HEK293 (cell line): ENCODE data around the gene PAX7.
A peak's percentile ranks its signal among the peaks of the same experiment; 100 is the strongest.

Experiments used
- CTCF ChIA-PET: fragments of 350-600 bp; formaldehyde crosslinking; extraction: SDS; loops from one replicate; lab custom pipeline; 2021; ENCODE audit warnings: antibody characterized with exemption; lab: Yijun Ruan, JAX
- POLR2A ChIA-PET: fragments of 300-600 bp; formaldehyde crosslinking; extraction: SDS; loops from one replicate; lab custom pipeline; 2020; ENCODE audit warnings: antibody characterized with exemption, inconsistent platforms; lab: Yijun Ruan, JAX
- H3K27ac ChIP-seq: fragments of 200-500 bp; sonication (Bioruptor generic); 2 replicates; pipeline ENCODE4 v1.5.1; 2014; ENCODE audit warnings: low read depth, low read length, control low read depth, inconsistent platforms; ENCODE audit errors: extremely low read depth
- H3K36me3 ChIP-seq, 2 experiments: fragments of 200-500 bp in 1 of 2; sonication (Bioruptor generic) in 1 of 2; 1 replicate in 1 of 2; 2 replicates in 1 of 2; pipeline ENCODE4 v1.5.1; 2014 to 2017; ENCODE audit warnings: inconsistent platforms in 2 of 2, low read length in 2 of 2; ENCODE audit not compliant: control insufficient read depth in 2 of 2, insufficient read depth in 1 of 2
- H3K4me1 ChIP-seq: fragments of 200-500 bp; sonication (Bioruptor generic); 2 replicates; pipeline ENCODE4 v1.5.1; 2014; ENCODE audit warnings: mild to moderate bottlenecking, low read length, inconsistent platforms; ENCODE audit not compliant: control insufficient read depth, insufficient read depth
- H3K4me3 ChIP-seq: 2 replicates; pipeline ENCODE4 v1.5.1; 2011; ENCODE audit warnings: low read depth, mild to moderate bottlenecking, control low read depth, low read length, moderate library complexity
- H3K9me3 ChIP-seq: fragments of 200-500 bp; sonication (Bioruptor generic); 2 replicates; pipeline ENCODE4 v1.5.1; 2014; ENCODE audit warnings: low read depth, low read length, inconsistent platforms; ENCODE audit not compliant: control insufficient read depth, insufficient read depth
- EGR2 ChIP-seq: fragments of 450-650 bp; formaldehyde crosslinking; IDR thresholded peaks from 2 replicates; pipeline ENCODE4 v1.5.1; 2016; ENCODE audit warnings: low read depth, missing biosample characterization, missing genetic modification characterization
- GLIS2 ChIP-seq: fragments of 450-650 bp; formaldehyde crosslinking; IDR thresholded peaks from 2 replicates; pipeline ENCODE4 v1.5.1; 2016; ENCODE audit warnings: missing biosample characterization, missing genetic modification characterization
- KLF1 ChIP-seq: fragments of 450-650 bp; formaldehyde crosslinking; IDR thresholded peaks from 2 replicates; pipeline ENCODE4 v1.5.1; 2016; ENCODE audit warnings: missing biosample characterization, missing genetic modification characterization
- KLF10 ChIP-seq: fragments of 450-650 bp; IDR thresholded peaks from 2 replicates; pipeline ENCODE4 v1.5.1; 2018; ENCODE audit warnings: missing biosample characterization, mild to moderate bottlenecking, missing genetic modification characterization
- RBAK ChIP-seq: fragments of 450-650 bp; formaldehyde crosslinking; IDR thresholded peaks from 2 replicates; pipeline ENCODE4 v1.5.1; 2016; ENCODE audit warnings: missing biosample characterization, missing genetic modification characterization
- REPIN1 ChIP-seq: fragments of 450-650 bp; formaldehyde crosslinking; IDR thresholded peaks from 2 replicates; pipeline ENCODE4 v1.5.1; 2017; ENCODE audit warnings: missing biosample characterization, missing genetic modification characterization, low read depth
- SETDB1 ChIP-seq: IDR thresholded peaks from one replicate; pipeline ENCODE4 v1.6.1; 2017; ENCODE audit warnings: mild to moderate bottlenecking, low read length, moderate library complexity, mixed read lengths; ENCODE audit not compliant: insufficient read length
- TCF7L2 ChIP-seq: IDR thresholded peaks from 2 replicates; pipeline ENCODE4 v1.6.1; 2011; ENCODE audit warnings: low read depth, mild to moderate bottlenecking, inconsistent platforms, low read length, moderate library complexity, borderline replicate concordance
- ZEB2 ChIP-seq: fragments of 450-650 bp; formaldehyde crosslinking; IDR thresholded peaks from 2 replicates; pipeline ENCODE4 v1.5.1; 2016; ENCODE audit warnings: missing biosample characterization, missing genetic modification characterization
- ZFHX2 ChIP-seq: fragments of 450-650 bp; formaldehyde crosslinking; conservative IDR thresholded peaks from 2 replicates; pipeline ENCODE4 v1.5.1; 2016; ENCODE audit warnings: missing biosample characterization, missing genetic modification characterization
- ZFP3 ChIP-seq: fragments of 450-650 bp; formaldehyde crosslinking; IDR thresholded peaks from 2 replicates; pipeline ENCODE4 v1.5.1; 2016; ENCODE audit warnings: low read depth, missing biosample characterization, missing genetic modification characterization
- ZNF274 ChIP-seq, 2 experiments: fragments of 200-500 bp in 1 of 2; fragments of 450-650 bp in 1 of 2; sonication (Bioruptor generic) in 1 of 2; formaldehyde crosslinking in 1 of 2; IDR thresholded peaks; 2 replicates each; pipeline versions ENCODE4 v1.5.1 to v1.6.1; 2014 to 2016; ENCODE audit warnings: borderline replicate concordance in 1 of 2, inconsistent platforms in 1 of 2, low read length in 1 of 2, missing biosample characterization in 1 of 2, missing genetic modification characterization in 1 of 2
- ZNF621 ChIP-seq: fragments of 450-650 bp; formaldehyde crosslinking; IDR thresholded peaks from 2 replicates; pipeline ENCODE4 v1.5.1; 2017; ENCODE audit warnings: missing biosample characterization, missing genetic modification characterization
- ZNF660 ChIP-seq: fragments of 450-650 bp; IDR thresholded peaks from 2 replicates; pipeline ENCODE4 v1.5.1; 2018; ENCODE audit warnings: missing biosample characterization, mild to moderate bottlenecking, missing genetic modification characterization
- ZNF664 ChIP-seq: fragments of 450-650 bp; formaldehyde crosslinking; IDR thresholded peaks from 2 replicates; pipeline ENCODE4 v1.5.1; 2016; ENCODE audit warnings: missing biosample characterization, missing genetic modification characterization
- ZXDB ChIP-seq: fragments of 450-650 bp; formaldehyde crosslinking; IDR thresholded peaks from 2 replicates; pipeline ENCODE4 v1.5.1; 2016; ENCODE audit warnings: missing biosample characterization, missing genetic modification characterization
- TF ChIP-seq, protein P1 (sequence below): fragments of 450-650 bp; formaldehyde crosslinking; IDR thresholded peaks from 2 replicates; pipeline ENCODE4 v1.5.1; 2016; ENCODE audit warnings: missing biosample characterization, missing genetic modification characterization
- TF ChIP-seq, protein P2 (sequence below): fragments of 450-650 bp; formaldehyde crosslinking; IDR thresholded peaks from 2 replicates; pipeline ENCODE4 v1.5.1; 2016; ENCODE audit warnings: missing biosample characterization, missing genetic modification characterization
- TF ChIP-seq, protein P3 (sequence below): fragments of 450-650 bp; IDR thresholded peaks from 2 replicates; pipeline ENCODE4 v1.5.1; 2018; ENCODE audit warnings: missing biosample characterization, missing genetic modification characterization

Gene PAX7

DNA sequence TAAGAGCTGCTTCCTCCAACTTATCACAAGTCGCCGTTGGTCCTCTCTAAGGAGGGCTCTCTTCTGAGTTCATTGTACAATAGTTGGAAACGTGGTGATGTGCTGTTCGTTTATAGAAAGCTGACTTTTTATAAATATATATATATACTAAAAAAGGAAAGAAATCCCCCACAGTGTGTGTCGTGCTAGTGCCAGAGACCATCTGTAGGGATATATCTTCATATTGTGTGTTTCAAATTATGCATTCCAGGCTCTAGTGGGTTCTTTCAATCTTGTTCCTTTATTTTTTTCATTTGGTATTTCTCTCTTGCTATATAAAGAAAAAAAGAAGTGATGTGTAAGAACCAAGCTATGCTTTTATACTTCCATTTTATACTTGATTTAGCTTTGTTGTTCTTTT lies 117.0 kb downstream of the PAX7 start (continued):
- TF ChIP-seq ZXDB (tag by site-specific recombination) (no peak), ZNF274 (IDR thresholded peaks at IDR 0.05; ENCODE audit: low read length) (no peak), ZNF274 (tag by site-specific recombination; IDR thresholded peaks at IDR 0.05; ENCODE audit: borderline replicate concordance) (no peak)

DNA sequence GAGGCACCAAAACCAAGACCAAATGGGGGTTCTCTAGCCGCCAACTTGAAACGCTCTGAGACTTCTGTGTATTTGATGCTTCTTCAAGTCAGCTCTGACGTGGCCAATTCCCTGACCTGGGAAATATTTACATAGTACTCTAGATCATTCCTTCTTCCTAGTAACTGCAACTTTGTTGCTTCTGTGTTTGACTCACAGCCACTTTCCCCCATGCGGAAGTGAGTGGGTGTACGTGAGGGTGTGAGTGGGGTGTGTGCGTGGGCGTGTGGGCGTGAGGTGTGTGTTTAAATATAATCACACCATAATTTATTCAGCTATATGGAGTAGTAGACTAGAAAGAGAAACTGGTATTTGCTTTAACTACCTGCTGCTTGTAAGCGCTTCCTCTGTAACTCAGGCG lies 117.8 kb downstream of the PAX7 start:
- TF ChIP-seq EGR2 (tag by site-specific recombination) (peak; percentile 95), ZNF660 (tag by site-specific recombination) (no peak), ZFHX2 (tag by site-specific recombination) (peak; percentile 92), KLF1 (tag by site-specific recombination) (peak; percentile 46; the same call in 1 of the 2 replicates), KLF10 (tag by site-specific recombination) (peak; percentile 38; the same call in 1 of the 2 replicates)
- Histone ChIP-seq H3K27ac (no peak overlapping the region), H3K9me3 (no peaks in the 10 kb centered on the region), H3K36me3 (no peaks in the 10 kb centered on the region), H3K4me3 (no peak overlapping the region), H3K4me1 (no peaks in the 10 kb centered on the region)
- CTCF ChIA-PET = interaction anchor here (0.7 to 1.1 kb wide), 3 partner anchors 11 to 151 kb away, joined by 3 to 4 read pairs (median 3); no protein-coding TSS in a partner anchor
- POLR2A ChIA-PET = no interaction called here

DNA sequence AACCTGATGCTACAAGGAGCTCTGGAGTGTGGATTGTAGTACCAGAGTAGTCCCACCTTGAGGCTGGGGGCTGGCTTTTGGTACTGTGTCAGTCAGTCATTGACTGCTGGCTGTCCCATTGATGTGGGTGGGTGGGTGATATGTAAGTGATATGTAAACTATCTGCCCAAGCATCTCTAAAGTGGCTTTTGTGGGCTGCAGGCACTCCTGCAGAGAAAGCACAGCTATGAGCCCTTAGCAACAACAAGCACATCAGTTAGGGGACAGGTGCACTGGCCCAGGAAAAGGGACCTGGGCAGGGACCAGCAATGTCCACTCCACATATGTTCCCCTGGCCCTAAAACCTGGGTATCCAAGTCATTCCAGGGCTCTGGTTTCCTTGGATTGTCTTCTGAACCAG lies 118.9 kb downstream of the PAX7 start:
- CTCF ChIA-PET = interaction anchor here (0.6 to 1.1 kb wide), 3 partner anchors 152 to 568 kb away, joined by 3 to 4 read pairs (median 3); no protein-coding TSS in a partner anchor
- Histone ChIP-seq H3K27ac (no peak overlapping the region), H3K36me3 (no peaks in the 10 kb centered on the region), H3K4me3 (no peak overlapping the region), H3K4me1 (no peaks in the 10 kb centered on the region), H3K9me3 (no peaks in the 10 kb centered on the region)
- 0 out of 2 replicates have a peak, but pooled peaks have one; percentile 10 for TF ChIP-seq EGR2 (tag by site-specific recombination)
- TF ChIP-seq TCF7L2 = no peak
- POLR2A ChIA-PET = no interaction called here

- TF ChIP-seq ZNF621 (tag by site-specific recombination) (no peak), ZNF664 (no peak), RBAK (peak; percentile 88), ZFP3 (no peak), SETDB1 (peak; percentile 31), GLIS2 (no peak)
- no peaks in the 10 kb centered on the region for H3K36me3 ChIP-seq
- POLR2A ChIA-PET = no interaction called here
- no peak overlapping the region for H3K4me3 ChIP-seq
- CTCF ChIA-PET = interaction anchor here (1.1 to 1.5 kb wide), 2 partner anchors 153 to 965 kb away, joined by 3 to 5 read pairs; no protein-coding TSS in a partner anchor
- no peaks in the 10 kb centered on the region for H3K4me1 ChIP-seq
- H3K9me3 ChIP-seq = no peaks in the 10 kb centered on the region
- H3K27ac ChIP-seq = no peak overlapping the region
Observed at GRCh38 chr1:18750600-18750999, 120.0 kb downstream of the PAX7 start.

DNA sequence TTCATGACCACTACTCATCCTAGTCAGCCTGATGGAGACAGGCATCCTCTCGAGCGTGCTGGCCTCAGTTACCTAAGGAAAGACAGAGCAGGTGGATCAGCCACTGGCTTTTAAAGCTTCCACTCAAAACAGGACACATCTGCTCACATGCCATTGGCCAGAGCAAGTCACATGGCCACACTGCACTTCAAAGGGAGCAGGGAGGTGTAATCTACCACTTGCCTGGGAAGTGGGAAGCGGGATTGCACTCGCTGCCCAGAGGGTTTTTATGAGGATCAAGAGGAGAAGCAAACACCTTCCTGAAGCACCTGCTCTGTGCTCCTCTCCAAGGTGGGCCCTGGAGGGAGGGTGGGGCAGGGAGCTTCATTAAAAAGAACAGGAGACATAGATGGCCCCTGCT lies 120.8 kb downstream of the PAX7 start:
- Histone ChIP-seq H3K9me3 (no peaks in the 10 kb centered on the region), H3K27ac (no peak overlapping the region), H3K4me3 (no peak overlapping the region), H3K36me3 (no peaks in the 10 kb centered on the region), H3K4me1 (no peaks in the 10 kb centered on the region)
- ChIA-PET POLR2A (no interaction called here), CTCF (interaction anchor here (1.5 kb wide), 1 partner anchor 154 kb away, joined by 5 read pairs; no protein-coding TSS in a partner anchor)
- TF ChIP-seq ZEB2 (tag by site-specific recombination) (no peak), ZNF660 (tag by site-specific recombination) (no peak), REPIN1 (tag by site-specific recombination) (no peak)
- TF ChIP-seq, protein P1, sequence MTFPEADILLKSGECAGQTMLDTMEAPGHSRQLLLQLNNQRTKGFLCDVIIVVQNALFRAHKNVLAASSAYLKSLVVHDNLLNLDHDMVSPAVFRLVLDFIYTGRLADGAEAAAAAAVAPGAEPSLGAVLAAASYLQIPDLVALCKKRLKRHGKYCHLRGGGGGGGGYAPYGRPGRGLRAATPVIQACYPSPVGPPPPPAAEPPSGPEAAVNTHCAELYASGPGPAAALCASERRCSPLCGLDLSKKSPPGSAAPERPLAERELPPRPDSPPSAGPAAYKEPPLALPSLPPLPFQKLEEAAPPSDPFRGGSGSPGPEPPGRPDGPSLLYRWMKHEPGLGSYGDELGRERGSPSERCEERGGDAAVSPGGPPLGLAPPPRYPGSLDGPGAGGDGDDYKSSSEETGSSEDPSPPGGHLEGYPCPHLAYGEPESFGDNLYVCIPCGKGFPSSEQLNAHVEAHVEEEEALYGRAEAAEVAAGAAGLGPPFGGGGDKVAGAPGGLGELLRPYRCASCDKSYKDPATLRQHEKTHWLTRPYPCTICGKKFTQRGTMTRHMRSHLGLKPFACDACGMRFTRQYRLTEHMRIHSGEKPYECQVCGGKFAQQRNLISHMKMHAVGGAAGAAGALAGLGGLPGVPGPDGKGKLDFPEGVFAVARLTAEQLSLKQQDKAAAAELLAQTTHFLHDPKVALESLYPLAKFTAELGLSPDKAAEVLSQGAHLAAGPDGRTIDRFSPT (tag by site-specific recombination) = no peak
- TF ChIP-seq, protein P2, sequence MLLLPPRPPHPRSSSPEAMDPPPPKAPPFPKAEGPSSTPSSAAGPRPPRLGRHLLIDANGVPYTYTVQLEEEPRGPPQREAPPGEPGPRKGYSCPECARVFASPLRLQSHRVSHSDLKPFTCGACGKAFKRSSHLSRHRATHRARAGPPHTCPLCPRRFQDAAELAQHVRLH = no peak
- TF ChIP-seq, protein P3, sequence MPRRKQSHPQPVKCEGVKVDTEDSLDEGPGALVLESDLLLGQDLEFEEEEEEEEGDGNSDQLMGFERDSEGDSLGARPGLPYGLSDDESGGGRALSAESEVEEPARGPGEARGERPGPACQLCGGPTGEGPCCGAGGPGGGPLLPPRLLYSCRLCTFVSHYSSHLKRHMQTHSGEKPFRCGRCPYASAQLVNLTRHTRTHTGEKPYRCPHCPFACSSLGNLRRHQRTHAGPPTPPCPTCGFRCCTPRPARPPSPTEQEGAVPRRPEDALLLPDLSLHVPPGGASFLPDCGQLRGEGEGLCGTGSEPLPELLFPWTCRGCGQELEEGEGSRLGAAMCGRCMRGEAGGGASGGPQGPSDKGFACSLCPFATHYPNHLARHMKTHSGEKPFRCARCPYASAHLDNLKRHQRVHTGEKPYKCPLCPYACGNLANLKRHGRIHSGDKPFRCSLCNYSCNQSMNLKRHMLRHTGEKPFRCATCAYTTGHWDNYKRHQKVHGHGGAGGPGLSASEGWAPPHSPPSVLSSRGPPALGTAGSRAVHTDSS = no peak
- TF ChIP-seq, all 188 proteins: peak for 0
